NT2/D1 (cell line): ENCODE data around the gene OR51B5.
"Not testable (repeated sequence)": the region's sequence is repeated elsewhere in the genome, so short reads cannot be mapped to it uniquely, and the experiment has no call there.

Experiments
- DNase-seq: peaks from one replicate; pipeline ENCODE4 v3.0.0-alpha.2; 2011; ENCODE audit warnings: low read depth, low spot score
- H3K27me3 ChIP-seq: 2 replicates; pipeline ENCODE4 v1.6.0; 2011; ENCODE audit warnings: mild to moderate bottlenecking; ENCODE audit not compliant: insufficient read length, insufficient read depth
- H3K36me3 ChIP-seq: 2 replicates; pipeline ENCODE4 v1.6.1; 2011; ENCODE audit warnings: mild to moderate bottlenecking, low read length, mixed read lengths; ENCODE audit not compliant: insufficient read depth, insufficient read length
- H3K4me1 ChIP-seq: 2 replicates; pipeline ENCODE4 v1.5.1; 2011; ENCODE audit not compliant: insufficient read depth, insufficient read length
- H3K4me3 ChIP-seq: 2 replicates; pipeline ENCODE4 v1.5.1; 2011; ENCODE audit warnings: low read depth; ENCODE audit not compliant: insufficient read length
- H3K9ac ChIP-seq: 2 replicates; pipeline ENCODE4 v1.6.0; 2011; ENCODE audit warnings: low read depth; ENCODE audit not compliant: insufficient read length
- H3K9me3 ChIP-seq: 2 replicates; pipeline ENCODE4 v1.5.1; 2011; ENCODE audit warnings: mild to moderate bottlenecking, low read length; ENCODE audit not compliant: insufficient read depth
- SUZ12 ChIP-seq: IDR thresholded peaks from 2 replicates; pipeline ENCODE4 v1.6.1; 2011; ENCODE audit not compliant: insufficient read length, insufficient read depth; ENCODE audit errors: extremely low read depth
- YY1 ChIP-seq: IDR thresholded peaks from 2 replicates; pipeline ENCODE4 v1.6.1; 2011; ENCODE audit not compliant: insufficient read length, insufficient read depth
- ZNF274 ChIP-seq: IDR thresholded peaks from 2 replicates; pipeline ENCODE4 v1.6.1; 2011; ENCODE audit warnings: mild to moderate bottlenecking, low read depth, low read length

OR51B5 gene

GRCh38 chr11:5317292-5317691 lies 26.0 kb downstream of the OR51B5 start:
- Histone ChIP-seq H3K4me3 (no peak overlapping the region), H3K27me3 (no peaks in the 10 kb centered on the region), H3K9ac (no peak overlapping the region), H3K9me3 (0 out of 2 replicates have a peak, but pooled peaks cover 4% of the 10 kb centered on the region), H3K36me3 (no peaks in the 10 kb centered on the region), H3K4me1 (no peaks in the 10 kb centered on the region)
- TF ChIP-seq SUZ12 (no peak), YY1 (no peak), ZNF274 (no peak)
- no peak for DNase-seq

- not testable (repeated sequence) for H3K9ac ChIP-seq, H3K27me3 ChIP-seq, H3K36me3 ChIP-seq, DNase-seq, H3K4me1 ChIP-seq, H3K4me3 ChIP-seq, H3K9me3 ChIP-seq
Observed at GRCh38 chr11:5313326-5314023, 29.8 kb downstream of the OR51B5 start.

GRCh38 chr11:5310423-5310822 lies 32.9 kb downstream of the OR51B5 start:
- TF ChIP-seq ZNF274 (no peak), YY1 (no peak), SUZ12 (no peak)
- no peaks in the 10 kb centered on the region for H3K27me3 ChIP-seq
- no peaks in the 10 kb centered on the region for H3K36me3 ChIP-seq
- H3K9me3 ChIP-seq = 0 out of 2 replicates have a peak, but pooled peaks cover 4% of the 10 kb centered on the region
- H3K9ac ChIP-seq = no peak overlapping the region
- no peak overlapping the region for H3K4me3 ChIP-seq
- no peak for DNase-seq
- no peaks in the 10 kb centered on the region for H3K4me1 ChIP-seq

GRCh38 chr11:5307256-5308019 lies 35.9 kb downstream of the OR51B5 start:
- no peak overlapping the region for H3K4me3 ChIP-seq
- no peaks in the 10 kb centered on the region for H3K36me3 ChIP-seq
- H3K27me3 ChIP-seq = no peaks in the 10 kb centered on the region
- TF ChIP-seq YY1 = no peak
- no peak for TF ChIP-seq ZNF274
- no peak for TF ChIP-seq SUZ12
- H3K9ac ChIP-seq = no peak overlapping the region
- no peaks in the 10 kb centered on the region for H3K9me3 ChIP-seq
- no peaks in the 10 kb centered on the region for H3K4me1 ChIP-seq
- DNase-seq = no peak

- Histone ChIP-seq H3K9me3 (no peaks in the 10 kb centered on the region), H3K9ac (no peak overlapping the region), H3K36me3 (no peaks in the 10 kb centered on the region), H3K4me1 (no peaks in the 10 kb centered on the region), H3K27me3 (no peaks in the 10 kb centered on the region), H3K4me3 (no peak overlapping the region)
- TF ChIP-seq ZNF274 (no peak), SUZ12 (no peak), YY1 (no peak)
- DNase-seq = no peak
Observed at GRCh38 chr11:5304046-5304445, 39.3 kb downstream of the OR51B5 start.

- H3K9me3 ChIP-seq = no peaks in the 10 kb centered on the region
- no peaks in the 10 kb centered on the region for H3K36me3 ChIP-seq
- no peaks in the 10 kb centered on the region for H3K27me3 ChIP-seq
- TF ChIP-seq ZNF274 (no peak), SUZ12 (no peak), YY1 (no peak)
- DNase-seq = no peak
- H3K4me1 ChIP-seq = no peaks in the 10 kb centered on the region
- H3K9ac ChIP-seq = no peak overlapping the region
- no peak overlapping the region for H3K4me3 ChIP-seq
Observed at GRCh38 chr11:5303626-5304025, 39.7 kb downstream of the OR51B5 start.

- TF ChIP-seq SUZ12 (no peak), YY1 (no peak), ZNF274 (no peak)
- Histone ChIP-seq H3K9ac (no peak within 1 kb of the TSS), H3K4me3 (no peak within 1 kb of the TSS), H3K36me3 (no peaks in the 10 kb centered on the region), H3K4me1 (no peaks in the 10 kb centered on the region), H3K9me3 (no peaks in the 10 kb centered on the region), H3K27me3 (no peaks in the 10 kb centered on the region)
- no peak for DNase-seq
Observed at GRCh38 chr11:5301846-5302245, 41.5 kb downstream of the OR51B5 start, which contains the start of gene OR51B4. Gene OR51B4 (minus strand): TSS chr11:5301946. CDS start chr11:5301946, 0 bp downstream.
